GM23338 (cell line): ENCODE data around the gene BLACAT1. TPM values are rescaled to one million over a fixed set of nuclear protein-coding genes. Genes with fewer than 3 reads are reported as not detected.

Experiments used
- ATAC-seq: fragments of 200-7000 bp; cut with Tn5 transposase; 3 replicates; pipeline ENCODE4 v1.9.1; 2020
- DNase-seq: peaks from one replicate; pipeline ENCODE4 v3.0.0-alpha.2; 2015; ENCODE audit warnings: low spot score
- H2AFZ ChIP-seq: fragments of 200-600 bp; sonication (generic); 2 replicates; pipeline ENCODE4 v1.8.0; 2016; ENCODE audit warnings: antibody characterized with exemption, mild to moderate bottlenecking, moderate library complexity
- H3F3A ChIP-seq: fragments of 200-600 bp; sonication (generic); replicated peaks from 2 replicates; pipeline ENCODE4 v1.8.0; 2017; ENCODE audit warnings: antibody characterized with exemption, mixed run types, low read depth
- H3K27ac ChIP-seq: fragments of 200-600 bp; sonication (generic); 2 replicates; pipeline ENCODE4 v1.6.1; 2016; ENCODE audit warnings: low read depth
- H3K27me3 ChIP-seq: fragments of 200-600 bp; sonication (generic); 2 replicates; pipeline ENCODE4 v1.8.0; 2016; ENCODE audit warnings: mild to moderate bottlenecking, mixed run types, moderate library complexity; ENCODE audit not compliant: insufficient read depth
- H3K36me3 ChIP-seq: fragments of 200-600 bp; sonication (generic); 2 replicates; pipeline ENCODE4 v1.8.0; 2016; ENCODE audit warnings: mild to moderate bottlenecking; ENCODE audit not compliant: insufficient read depth
- H3K4me1 ChIP-seq: fragments of 200-600 bp; sonication (generic); 2 replicates; pipeline ENCODE4 v1.8.0; 2016; ENCODE audit warnings: mild to moderate bottlenecking, moderate library complexity; ENCODE audit not compliant: insufficient read depth
- H3K4me2 ChIP-seq: fragments of 200-600 bp; sonication (generic); 2 replicates; pipeline ENCODE4 v1.7.1; 2017; ENCODE audit warnings: mixed run types
- H3K4me3 ChIP-seq: fragments of 200-600 bp; sonication (generic); 2 replicates; pipeline ENCODE4 v1.6.1; 2016; ENCODE audit warnings: mixed run types
- H3K79me2 ChIP-seq: fragments of 200-600 bp; sonication (generic); replicated peaks from 2 replicates; pipeline ENCODE4 v1.8.0; 2017; ENCODE audit warnings: mild to moderate bottlenecking; ENCODE audit not compliant: insufficient read depth
- H3K9me2 ChIP-seq: fragments of 200-600 bp; sonication (generic); 2 replicates; pipeline ENCODE4 v1.8.0; 2017; ENCODE audit not compliant: insufficient read depth
- H4K20me1 ChIP-seq: fragments of 200-600 bp; sonication (generic); replicated peaks from 2 replicates; pipeline ENCODE4 v1.8.0; 2017; ENCODE audit warnings: mild to moderate bottlenecking; ENCODE audit not compliant: insufficient read depth
- H3K27ac Mint-ChIP-seq: 2 replicates; pipeline ENCODE4 v1.8.0; 2020; ENCODE audit warnings: inconsistent platforms, mild to moderate bottlenecking, moderate library complexity, mixed read lengths
- H3K27me3 Mint-ChIP-seq: 3 replicates; pipeline ENCODE4 v1.8.0; 2022; ENCODE audit warnings: low read depth, mild to moderate bottlenecking, moderate library complexity, mixed read lengths, inconsistent platforms; ENCODE audit not compliant: insufficient read depth, poor library complexity
- H3K36me3 Mint-ChIP-seq: 3 replicates; pipeline ENCODE4 v1.8.0; 2021; ENCODE audit warnings: low read depth, mild to moderate bottlenecking, inconsistent platforms, moderate library complexity, mixed read lengths
- H3K4me1 Mint-ChIP-seq: 3 replicates; pipeline ENCODE4 v1.8.0; 2020; ENCODE audit warnings: mild to moderate bottlenecking, inconsistent platforms, mixed read lengths
- H3K4me3 Mint-ChIP-seq: 3 replicates; pipeline ENCODE4 v1.8.0; 2021; ENCODE audit warnings: moderate library complexity, mild to moderate bottlenecking, inconsistent platforms, mixed read lengths
- H3K9me3 Mint-ChIP-seq: 3 replicates; pipeline ENCODE4 v1.8.0; 2020; ENCODE audit warnings: moderate library complexity, mild to moderate bottlenecking, inconsistent platforms, mixed read lengths
- EZH2phosphoT487 ChIP-seq: fragments of 200-600 bp; sonication (generic); IDR thresholded peaks from one replicate; pipeline ENCODE4 v1.8.1; 2018; ENCODE audit warnings: antibody characterized with exemption; ENCODE audit not compliant: unreplicated experiment
- NANOG ChIP-seq: IDR thresholded peaks from 2 replicates; pipeline ENCODE4 v1.6.1; 2016; ENCODE audit warnings: antibody characterized with exemption, borderline replicate concordance
- POLR2AphosphoS5 ChIP-seq: IDR thresholded peaks from 2 replicates; pipeline ENCODE4 v1.6.1; 2016; ENCODE audit warnings: antibody characterized with exemption, low read depth
- STAT1 ChIP-seq: IDR thresholded peaks from one replicate; pipeline ENCODE4 v1.6.1; 2016; ENCODE audit warnings: antibody characterized with exemption; ENCODE audit not compliant: unreplicated experiment
- polyA plus RNA-seq: library from polyadenylated mRNA; unstranded; fragments of >200 nt; fragmentation: Nextera tagmentation; extraction: Ambion mirVana; gene quantifications from 2 replicates; pipeline ENCODE4 v1.2.1, GENCODE V29; 2016
- total RNA-seq: library from RNA; depleted of rRNA; stranded (reverse); fragments of >200 nt; shearing (Covaris generic); gene quantifications from 2 replicates; pipeline ENCODE4 v1.2.3, GENCODE V29; 2014
- TF ChIP-seq, protein P1 (sequence below): IDR thresholded peaks from 2 replicates; pipeline ENCODE4 v1.6.1; 2016; ENCODE audit warnings: antibody characterized with exemption
- TF ChIP-seq, protein P2 (sequence below), 2 experiments: fragments of 200-600 bp in 1 of 2; sonication (generic) in 1 of 2; conservative IDR thresholded peaks; 2 replicates each; pipeline versions ENCODE4 v1.5.1 to v1.6.1; 2016 to 2017; ENCODE audit warnings: antibody characterized with exemption in 2 of 2, low read depth in 2 of 2, mild to moderate bottlenecking in 2 of 2, moderate library complexity in 1 of 2
- TF ChIP-seq, protein P3 (sequence below): IDR thresholded peaks from one replicate; pipeline ENCODE4 v1.6.1; 2018; ENCODE audit warnings: antibody characterized with exemption; ENCODE audit not compliant: unreplicated experiment

Gene BLACAT1
- total and polyA plus RNA-seq, 2 experiments from 2014 or later = 1.6 to 6.2 TPM

DNA sequence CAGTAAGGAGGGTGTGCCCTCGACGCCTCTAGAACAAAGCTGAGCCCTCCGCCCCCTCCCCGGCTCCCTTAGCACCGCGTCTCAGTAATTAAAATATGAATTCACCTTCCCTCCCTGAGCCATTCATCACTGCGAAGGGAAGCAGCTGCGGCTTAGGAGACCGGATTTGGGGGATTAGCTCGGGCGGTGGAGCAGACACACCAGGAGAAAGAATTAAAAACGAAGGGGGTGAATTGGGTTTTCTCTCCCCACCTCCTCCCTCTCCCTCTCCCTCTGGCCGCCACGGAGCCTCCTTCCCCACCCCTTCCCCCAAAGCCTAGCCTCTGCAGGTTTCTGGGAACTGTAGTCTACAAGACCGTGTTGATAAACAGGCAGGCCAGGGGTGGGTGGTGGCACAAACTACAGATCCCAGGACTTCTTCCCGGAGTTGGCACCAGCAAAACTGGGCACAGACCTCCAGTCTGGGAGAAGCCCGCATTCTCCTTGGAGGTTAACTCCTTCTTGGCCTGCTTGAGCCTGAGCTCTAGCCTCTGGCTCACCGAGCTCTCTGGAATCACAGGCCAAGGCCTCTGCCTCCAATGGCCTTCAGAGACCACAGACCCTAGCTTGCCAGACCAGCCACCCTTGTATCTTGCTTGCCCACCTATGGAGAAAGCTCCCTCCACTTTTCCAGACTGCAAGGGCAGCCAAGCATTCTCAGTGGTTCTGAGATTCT is 10.8 kb downstream of the BLACAT1 start:
- peak overlapping the region; percentile 89 for H3K27ac Mint-ChIP-seq
- Histone ChIP-seq H3K79me2 (no peaks in the 10 kb centered on the region; the same call in 1 of the 2 replicates), H3K27ac (peak overlapping the region; percentile 97), H4K20me1 (0 out of 2 replicates have a peak, but pooled peaks cover 4% of the 10 kb centered on the region), H3K4me1 (peaks cover 82% of the 10 kb centered on the region), H3K27me3 (peaks cover 15% of the 10 kb centered on the region), H2AFZ (no peak overlapping the region), H3F3A (peaks cover 47% of the 10 kb centered on the region), H3K4me3 (peak overlapping the region; percentile 44), H3K4me2 (peak overlapping the region; percentile 77), H3K9me2 (no peaks in the 10 kb centered on the region), H3K36me3 (no peaks in the 10 kb centered on the region)
- peak; percentile 97 for DNase-seq
- TF ChIP-seq POLR2AphosphoS5 (peak; percentile 47), NANOG (peak; percentile 61; the same call in 1 of the 2 replicates), EZH2phosphoT487 (no peak), STAT1 (no peak)
- TF ChIP-seq, protein P1, sequence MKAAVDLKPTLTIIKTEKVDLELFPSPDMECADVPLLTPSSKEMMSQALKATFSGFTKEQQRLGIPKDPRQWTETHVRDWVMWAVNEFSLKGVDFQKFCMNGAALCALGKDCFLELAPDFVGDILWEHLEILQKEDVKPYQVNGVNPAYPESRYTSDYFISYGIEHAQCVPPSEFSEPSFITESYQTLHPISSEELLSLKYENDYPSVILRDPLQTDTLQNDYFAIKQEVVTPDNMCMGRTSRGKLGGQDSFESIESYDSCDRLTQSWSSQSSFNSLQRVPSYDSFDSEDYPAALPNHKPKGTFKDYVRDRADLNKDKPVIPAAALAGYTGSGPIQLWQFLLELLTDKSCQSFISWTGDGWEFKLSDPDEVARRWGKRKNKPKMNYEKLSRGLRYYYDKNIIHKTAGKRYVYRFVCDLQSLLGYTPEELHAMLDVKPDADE = peak; percentile 49; the same call in 1 of the 2 replicates
- H3K9me3 Mint-ChIP-seq = no peaks in the 10 kb centered on the region; the same call in 2 of the 3 replicates
- ATAC-seq = peak; percentile 27
- H3K4me3 Mint-ChIP-seq = peak overlapping the region; percentile 60
- H3K27me3 Mint-ChIP-seq = peaks cover 57% of the 10 kb centered on the region
- peaks cover 92% of the 10 kb centered on the region for H3K4me1 Mint-ChIP-seq
- H3K36me3 Mint-ChIP-seq = peaks cover 18% of the 10 kb centered on the region

DNA sequence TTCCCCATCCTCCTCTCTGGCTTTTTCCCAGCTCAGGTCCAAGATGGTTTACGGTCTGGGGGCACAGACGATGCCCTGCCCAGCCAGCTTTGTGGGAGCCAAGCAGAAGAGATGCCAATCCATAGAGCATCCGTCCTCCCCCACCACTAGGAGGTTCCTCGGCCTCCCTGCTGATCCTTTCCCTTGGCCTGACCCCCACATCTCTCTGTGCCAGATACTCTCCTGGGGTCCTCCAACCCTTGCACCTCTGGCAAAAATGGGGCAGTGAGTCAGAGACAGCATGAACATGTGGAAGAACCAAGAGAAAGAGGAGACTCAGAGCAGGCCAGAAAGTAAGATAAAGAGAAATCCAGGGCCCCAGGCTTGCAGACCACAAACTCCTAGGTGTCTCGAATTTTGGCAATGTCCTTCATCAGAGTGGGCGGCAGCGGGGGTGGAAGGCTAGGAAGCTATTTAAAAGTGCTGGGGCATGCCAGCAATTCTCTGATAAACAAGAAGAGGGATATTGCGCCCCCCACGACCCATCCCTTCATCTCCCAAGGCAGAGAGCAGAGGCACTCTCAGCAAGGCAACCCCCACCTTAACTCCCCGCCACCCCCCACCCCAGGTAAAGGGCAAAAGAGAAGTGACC is 11.4 kb downstream of the BLACAT1 start:
- peaks cover 12% of the 10 kb centered on the region for H3K27me3 ChIP-seq
- peaks cover 94% of the 10 kb centered on the region for H3K4me1 Mint-ChIP-seq
- H3K27ac Mint-ChIP-seq = peak overlapping the region; percentile 89
- H3K4me2 ChIP-seq = peak overlapping the region; percentile 77
- no peak overlapping the region for H2AFZ ChIP-seq
- H3K36me3 Mint-ChIP-seq = peaks cover 23% of the 10 kb centered on the region
- H3F3A ChIP-seq = peaks cover 47% of the 10 kb centered on the region
- no peak for ATAC-seq
- peak overlapping the region; percentile 54 for H3K4me3 Mint-ChIP-seq
- DNase-seq = peak; percentile 29
- peaks cover 58% of the 10 kb centered on the region for H3K27me3 Mint-ChIP-seq
- H3K79me2 ChIP-seq = no peaks in the 10 kb centered on the region; the same call in 1 of the 2 replicates
- H3K9me3 Mint-ChIP-seq = no peaks in the 10 kb centered on the region; the same call in 2 of the 3 replicates
- H3K9me2 ChIP-seq = no peaks in the 10 kb centered on the region
- peak overlapping the region; percentile 46 for H3K4me3 ChIP-seq
- H3K4me1 ChIP-seq = peaks cover 86% of the 10 kb centered on the region
- TF ChIP-seq, protein P2, sequence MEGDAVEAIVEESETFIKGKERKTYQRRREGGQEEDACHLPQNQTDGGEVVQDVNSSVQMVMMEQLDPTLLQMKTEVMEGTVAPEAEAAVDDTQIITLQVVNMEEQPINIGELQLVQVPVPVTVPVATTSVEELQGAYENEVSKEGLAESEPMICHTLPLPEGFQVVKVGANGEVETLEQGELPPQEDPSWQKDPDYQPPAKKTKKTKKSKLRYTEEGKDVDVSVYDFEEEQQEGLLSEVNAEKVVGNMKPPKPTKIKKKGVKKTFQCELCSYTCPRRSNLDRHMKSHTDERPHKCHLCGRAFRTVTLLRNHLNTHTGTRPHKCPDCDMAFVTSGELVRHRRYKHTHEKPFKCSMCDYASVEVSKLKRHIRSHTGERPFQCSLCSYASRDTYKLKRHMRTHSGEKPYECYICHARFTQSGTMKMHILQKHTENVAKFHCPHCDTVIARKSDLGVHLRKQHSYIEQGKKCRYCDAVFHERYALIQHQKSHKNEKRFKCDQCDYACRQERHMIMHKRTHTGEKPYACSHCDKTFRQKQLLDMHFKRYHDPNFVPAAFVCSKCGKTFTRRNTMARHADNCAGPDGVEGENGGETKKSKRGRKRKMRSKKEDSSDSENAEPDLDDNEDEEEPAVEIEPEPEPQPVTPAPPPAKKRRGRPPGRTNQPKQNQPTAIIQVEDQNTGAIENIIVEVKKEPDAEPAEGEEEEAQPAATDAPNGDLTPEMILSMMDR (conservative IDR thresholded peaks at IDR 0.05; ENCODE audit: low read depth in 2 of 2) = peak; percentile 8 to 18; a peak in 1 of 4 replicates
- TF ChIP-seq, protein P3, sequence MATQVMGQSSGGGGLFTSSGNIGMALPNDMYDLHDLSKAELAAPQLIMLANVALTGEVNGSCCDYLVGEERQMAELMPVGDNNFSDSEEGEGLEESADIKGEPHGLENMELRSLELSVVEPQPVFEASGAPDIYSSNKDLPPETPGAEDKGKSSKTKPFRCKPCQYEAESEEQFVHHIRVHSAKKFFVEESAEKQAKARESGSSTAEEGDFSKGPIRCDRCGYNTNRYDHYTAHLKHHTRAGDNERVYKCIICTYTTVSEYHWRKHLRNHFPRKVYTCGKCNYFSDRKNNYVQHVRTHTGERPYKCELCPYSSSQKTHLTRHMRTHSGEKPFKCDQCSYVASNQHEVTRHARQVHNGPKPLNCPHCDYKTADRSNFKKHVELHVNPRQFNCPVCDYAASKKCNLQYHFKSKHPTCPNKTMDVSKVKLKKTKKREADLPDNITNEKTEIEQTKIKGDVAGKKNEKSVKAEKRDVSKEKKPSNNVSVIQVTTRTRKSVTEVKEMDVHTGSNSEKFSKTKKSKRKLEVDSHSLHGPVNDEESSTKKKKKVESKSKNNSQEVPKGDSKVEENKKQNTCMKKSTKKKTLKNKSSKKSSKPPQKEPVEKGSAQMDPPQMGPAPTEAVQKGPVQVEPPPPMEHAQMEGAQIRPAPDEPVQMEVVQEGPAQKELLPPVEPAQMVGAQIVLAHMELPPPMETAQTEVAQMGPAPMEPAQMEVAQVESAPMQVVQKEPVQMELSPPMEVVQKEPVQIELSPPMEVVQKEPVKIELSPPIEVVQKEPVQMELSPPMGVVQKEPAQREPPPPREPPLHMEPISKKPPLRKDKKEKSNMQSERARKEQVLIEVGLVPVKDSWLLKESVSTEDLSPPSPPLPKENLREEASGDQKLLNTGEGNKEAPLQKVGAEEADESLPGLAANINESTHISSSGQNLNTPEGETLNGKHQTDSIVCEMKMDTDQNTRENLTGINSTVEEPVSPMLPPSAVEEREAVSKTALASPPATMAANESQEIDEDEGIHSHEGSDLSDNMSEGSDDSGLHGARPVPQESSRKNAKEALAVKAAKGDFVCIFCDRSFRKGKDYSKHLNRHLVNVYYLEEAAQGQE = no peak
- H3K27ac ChIP-seq = peak overlapping the region; percentile 97
- H4K20me1 ChIP-seq = 0 out of 2 replicates have a peak, but pooled peaks cover 4% of the 10 kb centered on the region
- no peaks in the 10 kb centered on the region for H3K36me3 ChIP-seq
